Nephron progenitor cell (in vitro differentiated cells): Measurements from ENCODE around the gene COA8.

Experiments
- DNase-seq: peaks from one replicate; pipeline ENCODE4 v3.0.0; 2021
- H3K27ac Mint-ChIP-seq: 2 replicates; pipeline ENCODE4 v1.8.0; 2021; ENCODE audit warnings: mild to moderate bottlenecking, moderate library complexity, mixed read lengths
- H3K27me3 Mint-ChIP-seq: 2 replicates; pipeline ENCODE4 v1.8.0; 2021; ENCODE audit warnings: mild to moderate bottlenecking, low read depth, mixed read lengths; ENCODE audit not compliant: poor library complexity
- H3K36me3 Mint-ChIP-seq: 2 replicates; pipeline ENCODE4 v1.8.0; 2021; ENCODE audit warnings: low read depth, mixed read lengths
- H3K4me1 Mint-ChIP-seq: 2 replicates; pipeline ENCODE4 v1.8.0; 2021; ENCODE audit warnings: mixed read lengths
- H3K4me3 Mint-ChIP-seq: 2 replicates; pipeline ENCODE4 v1.8.0; 2021; ENCODE audit warnings: mild to moderate bottlenecking, moderate library complexity, mixed read lengths
- H3K9me3 Mint-ChIP-seq: 2 replicates; pipeline ENCODE4 v1.8.0; 2021; ENCODE audit warnings: mild to moderate bottlenecking, moderate library complexity, mixed read lengths
- TF ChIP-seq, protein P1 (sequence below): fragments of 200-600 bp; sonication (generic); IDR thresholded peaks from 2 replicates; pipeline ENCODE4 v1.5.0; 2021; ENCODE audit warnings: antibody characterized with exemption

Gene COA8, protein sequence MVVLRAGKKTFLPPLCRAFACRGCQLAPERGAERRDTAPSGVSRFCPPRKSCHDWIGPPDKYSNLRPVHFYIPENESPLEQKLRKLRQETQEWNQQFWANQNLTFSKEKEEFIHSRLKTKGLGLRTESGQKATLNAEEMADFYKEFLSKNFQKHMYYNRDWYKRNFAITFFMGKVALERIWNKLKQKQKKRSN

DNA sequence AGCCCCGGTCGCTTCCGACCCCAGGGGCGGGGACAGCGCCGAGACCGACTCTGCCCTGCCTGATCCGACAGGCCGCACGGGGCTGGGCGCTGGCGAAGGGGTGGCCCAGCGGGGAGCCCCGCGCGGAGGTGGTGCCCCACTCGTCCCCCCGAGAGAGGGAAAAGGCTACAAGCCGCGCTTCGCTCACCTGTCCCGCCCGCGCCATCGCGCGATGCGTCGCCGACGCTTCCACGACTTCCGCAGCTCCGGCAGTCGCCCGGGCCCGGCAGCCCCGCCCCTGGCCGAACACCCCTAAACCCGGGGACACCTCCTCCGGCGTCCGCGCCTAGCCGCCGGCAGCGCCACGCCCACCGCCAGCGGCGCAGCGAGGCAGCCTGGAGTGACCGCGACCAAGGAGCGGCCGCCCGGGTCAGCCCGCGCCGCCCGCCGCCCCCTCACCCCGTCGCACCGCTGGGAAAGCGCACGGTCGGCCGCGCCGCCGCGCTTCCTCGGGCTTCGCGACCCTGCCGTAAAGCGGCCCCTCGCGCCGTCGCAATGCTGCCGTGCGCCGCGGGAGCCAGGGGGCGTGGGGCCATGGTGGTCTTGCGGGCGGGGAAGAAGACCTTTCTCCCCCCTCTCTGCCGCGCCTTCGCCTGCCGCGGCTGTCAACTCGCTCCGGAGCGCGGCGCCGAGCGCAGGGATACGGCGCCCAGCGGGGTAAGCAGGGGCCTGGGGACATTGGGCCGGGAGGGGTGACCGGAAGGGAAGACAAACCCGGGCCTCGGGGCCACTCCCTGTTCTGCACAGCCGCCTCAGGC, at the start of gene COA8, which contains the start of gene BAG5:
Gene COA8 (plus strand): TSS at position 532 of the 797 bp plus-strand sequence. CDS start 42 bp downstream, at position 574.
Gene BAG5 (minus strand): TSS at position 229 of the 797 bp plus-strand sequence. CDS start 1,493 bp downstream, outside the sequence.
- TF ChIP-seq, protein P1, sequence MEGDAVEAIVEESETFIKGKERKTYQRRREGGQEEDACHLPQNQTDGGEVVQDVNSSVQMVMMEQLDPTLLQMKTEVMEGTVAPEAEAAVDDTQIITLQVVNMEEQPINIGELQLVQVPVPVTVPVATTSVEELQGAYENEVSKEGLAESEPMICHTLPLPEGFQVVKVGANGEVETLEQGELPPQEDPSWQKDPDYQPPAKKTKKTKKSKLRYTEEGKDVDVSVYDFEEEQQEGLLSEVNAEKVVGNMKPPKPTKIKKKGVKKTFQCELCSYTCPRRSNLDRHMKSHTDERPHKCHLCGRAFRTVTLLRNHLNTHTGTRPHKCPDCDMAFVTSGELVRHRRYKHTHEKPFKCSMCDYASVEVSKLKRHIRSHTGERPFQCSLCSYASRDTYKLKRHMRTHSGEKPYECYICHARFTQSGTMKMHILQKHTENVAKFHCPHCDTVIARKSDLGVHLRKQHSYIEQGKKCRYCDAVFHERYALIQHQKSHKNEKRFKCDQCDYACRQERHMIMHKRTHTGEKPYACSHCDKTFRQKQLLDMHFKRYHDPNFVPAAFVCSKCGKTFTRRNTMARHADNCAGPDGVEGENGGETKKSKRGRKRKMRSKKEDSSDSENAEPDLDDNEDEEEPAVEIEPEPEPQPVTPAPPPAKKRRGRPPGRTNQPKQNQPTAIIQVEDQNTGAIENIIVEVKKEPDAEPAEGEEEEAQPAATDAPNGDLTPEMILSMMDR, result no peak
- Mint-ChIP-seq H3K36me3 (peaks cover 23% of the 10 kb centered on the region), H3K4me1 (peaks cover 55% of the 10 kb centered on the region), H3K27ac (peak within 1 kb of the TSS; percentile 98), H3K27me3 (no peaks in the 10 kb centered on the region), H3K9me3 (no peaks in the 10 kb centered on the region), H3K4me3 (peak within 1 kb of the TSS; percentile 96)
- peak; percentile 96 for DNase-seq

DNA sequence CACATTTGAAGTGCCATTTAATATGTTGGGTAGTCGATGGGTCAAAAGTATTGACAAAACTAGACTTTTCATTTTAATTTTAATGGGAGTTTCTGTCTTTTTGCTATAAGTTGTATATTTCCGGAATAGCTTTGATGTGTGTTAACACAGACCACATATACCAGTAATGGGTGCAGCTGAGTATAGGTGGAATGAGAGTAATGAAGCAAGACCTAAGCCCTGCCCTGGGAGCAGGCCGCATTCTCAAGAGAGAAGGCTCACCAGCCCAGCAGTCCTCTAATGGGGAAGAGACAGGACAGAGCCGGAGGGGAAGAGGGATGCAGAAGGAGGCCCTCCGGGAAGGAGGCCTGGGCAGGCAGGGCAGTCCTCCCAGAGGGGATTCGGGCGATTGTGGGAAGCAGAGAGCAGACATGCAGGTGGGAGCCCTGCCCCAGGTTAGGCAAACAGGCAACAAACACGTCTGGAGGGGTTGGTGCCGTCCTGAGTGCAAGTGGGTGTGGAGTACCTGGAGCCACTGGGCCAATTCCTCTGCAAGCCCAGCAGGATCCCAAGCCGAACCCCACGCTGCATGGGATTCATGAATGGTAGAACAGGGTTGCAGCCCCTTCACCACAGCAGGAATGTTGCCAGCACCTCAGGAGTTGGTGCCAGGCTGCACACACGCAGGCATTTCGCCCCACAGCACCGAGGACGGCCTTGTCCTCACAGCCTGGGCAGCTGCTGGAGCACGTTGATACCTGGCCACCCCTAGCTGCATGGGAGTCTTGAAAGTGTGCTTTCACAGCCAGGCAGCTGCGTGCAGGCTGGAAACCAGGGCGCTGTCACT, 48.0 kb upstream of the COA8 start:
- TF ChIP-seq, protein P1, result no peak
- Mint-ChIP-seq H3K27me3 (peaks cover 11% of the 10 kb centered on the region), H3K4me3 (no peak overlapping the region), H3K4me1 (peaks cover 50% of the 10 kb centered on the region), H3K27ac (no peak overlapping the region), H3K36me3 (peaks cover 14% of the 10 kb centered on the region), H3K9me3 (no peaks in the 10 kb centered on the region)
- no peak for DNase-seq

DNA sequence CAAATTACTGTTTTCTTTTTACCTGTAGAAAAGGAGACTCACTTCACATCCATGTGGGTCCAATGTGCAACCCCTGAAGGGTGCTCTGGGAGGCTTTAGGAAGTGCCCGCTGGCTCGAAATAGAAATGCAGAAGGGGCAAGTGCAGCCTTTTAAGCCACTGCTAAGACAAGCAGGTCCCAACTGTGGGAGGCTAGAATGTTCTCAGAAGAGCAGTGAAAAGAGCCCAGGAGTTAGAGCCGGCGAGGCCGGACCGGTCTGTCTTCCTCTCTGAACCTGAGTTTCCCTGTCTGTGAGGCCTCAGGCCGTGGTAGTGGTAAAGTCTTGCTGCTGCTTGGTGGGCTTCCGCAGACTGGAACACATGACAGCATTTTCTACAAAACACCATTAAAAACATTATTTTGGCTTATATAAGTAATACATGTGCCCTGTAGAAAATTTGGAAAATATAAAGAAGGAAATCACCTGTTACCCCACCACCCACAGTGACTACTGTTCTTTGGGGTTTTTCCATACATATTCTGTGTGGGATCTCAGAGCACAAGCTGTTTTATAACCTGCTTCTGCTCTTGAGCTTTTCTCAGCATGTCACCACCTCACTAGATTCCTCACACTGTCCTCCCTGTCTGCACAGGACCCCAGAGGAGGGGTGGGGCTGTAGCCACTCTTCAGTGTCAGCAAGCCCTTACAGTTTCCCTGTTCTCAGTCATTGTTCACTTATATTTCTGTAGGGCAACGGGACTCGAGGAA, 46.2 kb upstream of the COA8 start:
- Mint-ChIP-seq H3K4me1 (peaks cover 40% of the 10 kb centered on the region), H3K27me3 (peaks cover 8% of the 10 kb centered on the region), H3K27ac (no peak overlapping the region), H3K36me3 (peaks cover 13% of the 10 kb centered on the region), H3K4me3 (no peak overlapping the region), H3K9me3 (no peaks in the 10 kb centered on the region)
- DNase-seq, result no peak
- TF ChIP-seq, protein P1, result no peak

DNA sequence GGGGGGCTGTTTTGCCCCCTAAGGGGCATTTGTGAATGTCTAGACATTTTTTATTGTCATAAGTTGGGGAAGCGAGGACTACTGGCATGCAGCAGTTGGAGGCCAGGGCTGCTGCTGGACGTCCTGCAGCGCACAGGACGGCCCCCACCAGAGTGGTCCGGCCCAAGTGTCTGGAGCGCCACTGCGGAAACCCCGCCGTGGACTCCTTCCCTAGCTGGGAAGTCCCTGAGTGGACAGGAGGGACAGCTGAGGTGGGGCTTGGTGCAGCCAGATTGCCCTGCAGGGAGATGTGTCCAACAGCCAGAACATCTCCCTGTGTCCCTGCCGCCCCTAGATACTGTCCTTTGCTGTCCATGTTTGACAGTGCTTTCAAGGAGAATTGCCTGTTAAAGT, 45.6 kb upstream of the COA8 start:
- Mint-ChIP-seq H3K9me3 (no peaks in the 10 kb centered on the region), H3K27ac (no peak overlapping the region), H3K36me3 (peaks cover 12% of the 10 kb centered on the region), H3K4me1 (peaks cover 40% of the 10 kb centered on the region), H3K4me3 (no peak overlapping the region), H3K27me3 (peaks cover 8% of the 10 kb centered on the region)
- TF ChIP-seq, protein P1, result no peak
- DNase-seq, result no peak

DNA sequence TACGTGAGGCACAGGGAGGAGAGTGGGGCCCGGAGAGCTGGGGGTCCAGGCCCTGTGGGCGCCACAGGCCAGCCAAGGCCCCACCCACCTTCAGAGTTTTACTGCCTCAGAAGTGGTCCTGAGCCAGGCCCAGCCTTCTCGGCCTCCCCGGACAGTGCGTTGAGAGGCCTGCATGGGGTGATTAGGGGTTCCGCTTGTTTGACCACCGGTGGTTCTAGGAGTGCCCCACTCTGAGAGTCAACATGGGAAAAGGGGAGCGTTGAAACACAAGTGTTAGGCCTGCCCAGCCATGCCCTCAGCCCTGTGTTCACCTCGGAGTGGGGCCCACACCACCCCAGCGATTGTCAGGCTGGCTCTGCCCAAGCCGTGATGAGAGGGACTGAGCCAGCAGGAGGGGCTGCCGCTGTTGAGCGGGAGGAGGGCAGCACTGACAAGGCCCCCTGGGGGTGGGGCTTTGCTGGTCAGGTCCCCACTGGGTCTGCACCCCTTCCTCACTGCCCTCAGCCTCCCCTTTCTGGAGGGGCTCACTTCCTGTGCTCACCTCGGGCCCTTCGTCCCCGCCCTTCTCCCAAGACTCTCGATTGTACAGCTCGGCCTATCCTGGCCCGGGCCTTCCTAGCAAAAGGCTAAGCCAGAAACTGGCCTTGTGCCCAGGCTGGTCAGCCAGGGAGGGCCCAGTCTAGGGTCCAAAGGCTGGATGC, 44.9 kb upstream of the COA8 start:
- Mint-ChIP-seq H3K4me3 (no peak overlapping the region), H3K4me1 (peaks cover 40% of the 10 kb centered on the region), H3K9me3 (no peaks in the 10 kb centered on the region), H3K27ac (no peak overlapping the region), H3K36me3 (peaks cover 8% of the 10 kb centered on the region), H3K27me3 (peaks cover 10% of the 10 kb centered on the region)
- no peak for DNase-seq
- TF ChIP-seq, protein P1, result no peak
